PC-9 (cell line): ENCODE measurements around the gene SYNJ2. TPM values are rescaled to one million over a fixed set of nuclear protein-coding genes. Genes with fewer than 3 reads are reported as not detected.
A peak's percentile ranks its signal among the peaks of the same experiment; 100 is the strongest.

Experiments
- BruUV-seq: library from RNA; stranded (reverse); fragments of 400-500 nt; replicated peaks from 2 replicates; lab custom pipeline; 2021; lab: Mats Ljungman, UMichigan
- CTCF ChIA-PET: fragments of 300-600 bp; sonication (Branson Sonifier 250); formaldehyde crosslinking; loops from one replicate; lab custom pipeline; 2022; ENCODE audit warnings: antibody characterized with exemption; lab: Charles Lee
- POLR2A ChIA-PET: fragments of 300-600 bp; sonication (Branson Sonifier 250); formaldehyde crosslinking; loops from one replicate; lab custom pipeline; 2022; ENCODE audit warnings: antibody characterized with exemption; ENCODE audit not compliant: unreplicated experiment; lab: Charles Lee
- DNase-seq, 2 experiments: peaks; one replicate each; pipeline versions ENCODE4 v3.0.0 to v3.0.0-alpha.2; 2015 to 2022; ENCODE audit warnings: mixed read lengths in 1 of 2
- H2AFZ ChIP-seq: fragments of 200-600 bp; sonication (generic); 2 replicates; pipeline ENCODE4 v1.8.1; 2017; ENCODE audit warnings: antibody characterized with exemption
- H3F3A ChIP-seq: fragments of 200-600 bp; sonication (generic); 2 replicates; pipeline ENCODE4 v1.8.1; 2017; ENCODE audit warnings: antibody characterized with exemption, mild to moderate bottlenecking, low read depth; ENCODE audit not compliant: insufficient read depth
- H3K27ac ChIP-seq: fragments of 200-600 bp; sonication (generic); 2 replicates; pipeline ENCODE4 v1.6.1; 2016; ENCODE audit warnings: mixed run types
- H3K27me3 ChIP-seq: fragments of 200-600 bp; sonication (generic); 2 replicates; pipeline ENCODE4 v1.6.1; 2016; ENCODE audit warnings: low read depth, mixed run types; ENCODE audit not compliant: insufficient read depth
- H3K36me3 ChIP-seq: fragments of 200-600 bp; sonication (generic); 2 replicates; pipeline ENCODE4 v1.6.1; 2016; ENCODE audit warnings: low read depth, mixed run types
- H3K4me1 ChIP-seq: fragments of 200-600 bp; sonication (generic); replicated peaks from 2 replicates; pipeline ENCODE4 v1.6.1; 2016; ENCODE audit warnings: mixed run types; ENCODE audit not compliant: insufficient read depth
- H3K4me2 ChIP-seq: fragments of 200-600 bp; sonication (generic); 2 replicates; pipeline ENCODE4 v1.6.1; 2017; ENCODE audit warnings: mixed run types
- H3K4me3 ChIP-seq: fragments of 200-600 bp; sonication (generic); 2 replicates; pipeline ENCODE4 v1.6.1; 2016; ENCODE audit warnings: mixed run types
- H3K79me2 ChIP-seq: fragments of 200-600 bp; sonication (generic); 2 replicates; pipeline ENCODE4 v1.6.1; 2017; ENCODE audit warnings: low read depth, mixed run types
- H3K9me2 ChIP-seq: fragments of 200-600 bp; sonication (generic); 2 replicates; pipeline ENCODE4 v1.8.1; 2017; ENCODE audit warnings: mild to moderate bottlenecking; ENCODE audit not compliant: insufficient read depth
- H3K9me3 ChIP-seq: fragments of 200-600 bp; sonication (generic); 2 replicates; pipeline ENCODE4 v1.8.1; 2016; ENCODE audit warnings: low read depth; ENCODE audit not compliant: insufficient read depth
- H4K20me1 ChIP-seq: fragments of 200-600 bp; sonication (generic); 2 replicates; pipeline ENCODE4 v1.8.1; 2017; ENCODE audit not compliant: insufficient read depth
- CTCF ChIP-seq: fragments of 200-600 bp; sonication (generic); conservative IDR thresholded peaks from 2 replicates; pipeline ENCODE4 v1.6.1; 2017; ENCODE audit warnings: mixed run types, antibody characterized with exemption, mild to moderate bottlenecking, moderate library complexity
- EZH2 ChIP-seq: fragments of 200-600 bp; sonication (generic); IDR thresholded peaks from 2 replicates; pipeline ENCODE4 v1.8.0; 2017; ENCODE audit warnings: antibody characterized with exemption, low read depth
- intact Hi-C: fragments of 100-400 bp; cut with micrococcal nuclease; formaldehyde crosslinking; loops from one replicate; pipeline ENCODE4 v1.10.0; 2022; ENCODE audit not compliant: unreplicated experiment
- total RNA-seq: library from RNA; stranded (reverse); gene quantifications from 2 replicates; pipeline ENCODE4 v1.2.3, GENCODE V29; 2021

Gene SYNJ2
- total RNA-seq, 1 experiment from 2014 or later, result 30.3 TPM

DNA sequence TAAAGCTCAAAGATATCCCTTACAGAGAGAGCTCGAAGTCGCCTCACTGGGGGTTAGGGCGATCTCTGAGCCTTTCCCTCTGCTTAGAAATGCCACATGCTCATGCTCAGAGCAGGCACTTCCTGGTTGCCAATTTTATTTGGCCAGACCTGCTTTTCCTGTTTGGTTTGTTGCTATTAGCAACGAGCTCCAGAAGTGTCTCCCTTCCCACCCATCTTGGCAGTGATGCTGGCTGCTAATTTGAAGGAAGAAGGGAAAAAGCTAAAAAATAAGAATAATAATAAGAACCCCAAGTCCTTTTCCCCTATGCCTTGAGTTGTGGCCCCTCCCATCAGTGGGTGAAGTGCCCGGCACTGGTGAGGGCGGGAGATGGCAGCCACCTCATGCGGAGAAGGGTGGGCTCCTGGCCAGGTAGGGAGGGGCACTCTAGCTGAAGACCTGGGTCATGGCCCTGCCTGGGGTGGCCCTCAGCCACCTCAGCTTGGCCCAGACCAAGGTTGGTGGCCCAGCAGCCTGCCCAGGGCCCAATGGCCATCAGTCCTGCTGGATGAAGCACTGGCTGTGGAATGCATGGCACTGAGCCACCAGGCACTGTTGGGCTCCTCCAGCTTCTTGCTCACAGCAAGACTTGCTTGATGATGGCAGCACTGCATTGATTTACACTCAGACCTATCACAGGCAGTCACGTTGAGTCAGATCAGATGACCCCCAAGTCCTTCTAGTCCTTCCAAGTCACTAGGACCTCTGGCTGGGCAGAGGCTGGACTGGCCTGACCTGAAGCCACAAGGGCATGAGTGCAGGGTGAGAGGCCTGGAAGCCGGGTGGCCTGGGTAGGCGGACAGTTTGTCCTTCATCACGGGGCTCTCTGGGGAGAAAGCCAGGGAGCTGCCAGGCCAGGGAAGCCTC, 79.0 kb downstream of the SYNJ2 start:
- H2AFZ ChIP-seq, result peak overlapping the region; percentile 74; the same call in 1 of the 2 replicates
- POLR2A ChIA-PET, result interaction anchor here (0.8 kb wide), 1 partner anchor 52 kb away, joined by 5 read pairs; no protein-coding TSS in a partner anchor

DNA sequence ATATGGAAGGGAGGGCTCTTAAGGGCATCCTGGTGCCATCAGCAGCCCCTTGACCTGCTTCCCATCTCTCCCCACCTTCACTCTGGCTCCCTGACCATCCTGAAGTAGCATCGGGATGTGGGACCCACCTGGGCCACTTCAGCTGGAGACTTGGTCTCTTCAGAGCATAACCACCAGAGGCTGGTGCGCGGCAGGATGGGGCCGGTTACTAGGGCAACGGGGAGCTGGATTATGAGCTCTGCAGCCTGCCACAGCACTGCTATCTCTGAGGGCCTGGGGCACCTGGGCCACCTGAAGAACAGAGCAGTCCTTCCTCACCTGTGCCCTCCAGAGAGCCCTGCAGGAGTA, 79.7 kb downstream of the SYNJ2 start:
- TF ChIP-seq CTCF, result no peak
- no peak for TF ChIP-seq EZH2
- no TSS peak for BruUV-seq
- H3K27me3 ChIP-seq, result no peaks in the 10 kb centered on the region
- H3K79me2 ChIP-seq, result peaks cover 18% of the 10 kb centered on the region
- H3F3A ChIP-seq, result peaks cover 55% of the 10 kb centered on the region
- H2AFZ ChIP-seq, result no peak overlapping the region
- H3K4me1 ChIP-seq, result peaks cover 69% of the 10 kb centered on the region
- peaks cover 15% of the 10 kb centered on the region for H3K36me3 ChIP-seq
- no peaks in the 10 kb centered on the region for H4K20me1 ChIP-seq
- POLR2A ChIA-PET, result no interaction called here
- H3K4me3 ChIP-seq, result no peak overlapping the region
- intact Hi-C loops, result loop anchor here (2.0 to 5.0 kb wide), 4 partner anchors 59 to 299 kb away; partner anchors contain the start of gene SYNJ2
- no peaks in the 10 kb centered on the region for H3K9me3 ChIP-seq
- no peaks in the 10 kb centered on the region for H3K9me2 ChIP-seq
- no peak for DNase-seq
- H3K27ac ChIP-seq, result peak overlapping the region; percentile 95
- H3K4me2 ChIP-seq, result peak overlapping the region; percentile 76
- CTCF ChIA-PET, result no interaction called here

More for the DNA sequence above, 79.0 kb downstream of the SYNJ2 start:
- Histone ChIP-seq H3K9me3 (no peaks in the 10 kb centered on the region), H4K20me1 (no peaks in the 10 kb centered on the region), H3K4me1 (peaks cover 71% of the 10 kb centered on the region), H3K27me3 (no peaks in the 10 kb centered on the region), H3K79me2 (peaks cover 18% of the 10 kb centered on the region), H3K4me2 (peak overlapping the region; percentile 76), H3K27ac (peak overlapping the region; percentile 95), H3F3A (peaks cover 49% of the 10 kb centered on the region), H3K36me3 (peaks cover 9% of the 10 kb centered on the region; the same call in 1 of the 2 replicates), H3K9me2 (no peaks in the 10 kb centered on the region), H3K4me3 (peak overlapping the region; percentile 37; the same call in 1 of the 2 replicates)
- TF ChIP-seq EZH2 (no peak), CTCF (no peak)
- intact Hi-C loops, result loop anchor here (1.0 to 5.0 kb wide), 6 partner anchors 20 to 298 kb away; partner anchors contain the start of gene SYNJ2
- peak; percentile 89 to 95 for DNase-seq
- no TSS peak for BruUV-seq
- CTCF ChIA-PET, result interaction anchor here (0.7 kb wide), 1 partner anchor 99 kb away, joined by 3 read pairs; no protein-coding TSS in a partner anchor

DNA sequence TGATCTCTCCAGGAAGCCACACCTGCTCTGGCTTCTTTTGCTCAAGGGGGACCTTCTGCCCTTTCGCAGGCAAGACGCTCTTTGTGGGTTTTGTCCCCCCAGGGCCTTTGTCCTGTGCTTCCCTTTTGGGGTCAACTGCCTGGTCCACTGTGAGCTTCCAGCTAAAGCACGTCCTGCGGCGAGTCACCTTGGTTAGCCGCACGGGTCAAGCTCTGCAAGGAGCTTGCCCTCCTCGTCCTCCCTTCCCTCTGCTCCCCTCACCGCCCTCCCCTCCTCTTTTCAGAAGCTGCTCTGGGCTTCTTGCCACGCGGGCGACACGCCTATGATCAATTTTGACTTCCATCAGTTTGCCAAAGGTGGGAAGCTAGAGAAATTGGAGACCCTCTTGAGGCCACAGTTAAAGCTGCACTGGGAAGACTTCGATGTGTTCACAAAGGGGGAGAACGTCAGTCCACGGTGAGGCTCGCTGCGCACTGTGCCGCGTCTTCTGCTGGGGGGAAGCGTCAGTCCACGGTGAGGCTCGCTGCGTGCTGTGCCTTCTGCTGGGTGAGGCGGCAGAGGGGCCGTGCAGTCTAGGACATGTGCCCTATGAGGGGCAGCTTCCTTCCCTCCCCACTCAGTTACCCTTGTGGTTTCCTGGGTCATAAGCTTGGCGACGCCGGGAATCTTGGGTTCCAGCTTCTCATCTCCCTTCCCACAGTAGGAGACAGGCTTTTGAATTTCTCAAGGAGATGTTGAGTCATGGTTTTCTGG, 80.2 kb downstream of the SYNJ2 start:
- peak overlapping the region; percentile 95 for H3K27ac ChIP-seq
- H3K4me1 ChIP-seq, result peaks cover 69% of the 10 kb centered on the region
- no peaks in the 10 kb centered on the region for H3K9me3 ChIP-seq
- TF ChIP-seq CTCF (no peak), EZH2 (no peak)
- H2AFZ ChIP-seq, result no peak overlapping the region
- ChIA-PET POLR2A (no interaction called here), CTCF (no interaction called here)
- peak overlapping the region; percentile 76 for H3K4me2 ChIP-seq
- TSS peak; percentile 15 for BruUV-seq
- H3K27me3 ChIP-seq, result no peaks in the 10 kb centered on the region
- H3K79me2 ChIP-seq, result peaks cover 18% of the 10 kb centered on the region
- H3K4me3 ChIP-seq, result no peak overlapping the region
- H3F3A ChIP-seq, result peaks cover 59% of the 10 kb centered on the region
- DNase-seq, result peak in 1 of 2 experiments; percentile 56
- peaks cover 20% of the 10 kb centered on the region for H3K36me3 ChIP-seq
- H4K20me1 ChIP-seq, result no peaks in the 10 kb centered on the region
- H3K9me2 ChIP-seq, result no peaks in the 10 kb centered on the region
- intact Hi-C loops, result loop anchor here (2.0 to 5.0 kb wide), 4 partner anchors 59 to 300 kb away; partner anchors contain the start of gene SYNJ2
